HG02973 (cell line): ENCODE data around the gene FCHSD2.

Experiments used
- ATAC-seq: cut with Tn5 transposase; IDR thresholded peaks from one replicate; pipeline ENCODE4 v1.9.1; 2021; ENCODE audit warnings: moderate library complexity; ENCODE audit not compliant: unreplicated experiment

Gene FCHSD2

DNA sequence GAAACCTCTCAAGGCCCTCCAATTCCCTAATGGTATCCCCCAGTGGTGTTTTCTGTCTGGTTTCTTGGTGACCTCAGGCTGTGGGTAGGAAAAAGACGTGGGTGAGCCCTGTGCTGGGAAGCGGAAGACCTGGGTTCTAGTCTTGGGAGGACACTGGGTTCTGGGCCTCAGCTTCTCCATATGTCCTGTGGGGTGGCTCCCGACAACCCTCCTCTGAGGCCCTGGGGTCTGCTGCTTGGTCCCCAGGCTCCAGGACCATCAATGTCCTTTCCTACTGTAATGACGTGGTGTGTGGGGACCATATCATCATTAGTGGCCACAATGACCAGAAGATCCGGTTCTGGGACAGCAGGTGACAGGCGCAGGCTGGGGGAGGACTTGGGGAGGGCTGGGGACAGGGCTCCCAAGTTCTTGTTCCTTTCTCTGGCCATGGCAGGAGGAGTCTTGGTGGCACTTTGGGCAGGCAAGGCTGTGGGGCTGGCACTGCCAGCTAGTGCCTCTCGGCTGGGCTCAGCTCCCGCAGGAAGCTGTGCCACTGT, 315.1 kb downstream of the FCHSD2 start:
- no peak for ATAC-seq

DNA sequence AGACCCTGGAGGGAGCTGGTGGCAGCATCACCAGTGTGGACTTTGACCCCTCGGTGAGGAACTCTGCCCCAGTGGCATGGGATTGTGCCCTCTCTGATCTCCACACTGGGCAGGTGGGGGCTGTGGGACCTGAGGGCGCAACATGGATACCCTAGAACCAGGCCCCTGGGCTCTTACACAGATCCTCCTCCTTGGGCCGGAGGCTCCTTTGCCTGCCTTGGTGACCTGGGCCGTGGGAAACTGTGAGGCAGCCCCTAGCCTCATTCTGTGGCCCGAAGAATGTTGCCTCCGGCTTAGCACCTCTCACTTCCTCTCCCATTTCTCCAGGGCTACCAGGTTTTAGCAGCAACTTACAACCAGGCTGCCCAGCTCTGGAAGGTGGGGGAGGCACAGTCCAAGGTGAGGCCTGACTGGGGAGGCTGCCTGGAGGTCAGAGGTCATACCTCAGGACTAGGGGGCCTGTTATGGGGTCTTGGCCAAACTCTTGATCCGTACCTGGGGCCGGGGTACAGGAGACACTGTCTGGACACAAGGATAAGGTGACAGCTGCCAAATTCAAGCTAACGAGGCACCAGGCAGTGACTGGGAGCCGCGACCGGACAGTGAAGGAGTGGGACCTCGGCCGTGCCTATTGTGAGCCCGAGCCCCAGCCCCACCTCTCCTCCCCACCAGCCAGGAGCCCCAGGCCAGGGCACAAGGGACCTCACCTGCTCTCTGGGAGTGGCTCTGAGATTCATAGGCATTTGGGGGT, 315.8 kb downstream of the FCHSD2 start:
- no peak for ATAC-seq

DNA sequence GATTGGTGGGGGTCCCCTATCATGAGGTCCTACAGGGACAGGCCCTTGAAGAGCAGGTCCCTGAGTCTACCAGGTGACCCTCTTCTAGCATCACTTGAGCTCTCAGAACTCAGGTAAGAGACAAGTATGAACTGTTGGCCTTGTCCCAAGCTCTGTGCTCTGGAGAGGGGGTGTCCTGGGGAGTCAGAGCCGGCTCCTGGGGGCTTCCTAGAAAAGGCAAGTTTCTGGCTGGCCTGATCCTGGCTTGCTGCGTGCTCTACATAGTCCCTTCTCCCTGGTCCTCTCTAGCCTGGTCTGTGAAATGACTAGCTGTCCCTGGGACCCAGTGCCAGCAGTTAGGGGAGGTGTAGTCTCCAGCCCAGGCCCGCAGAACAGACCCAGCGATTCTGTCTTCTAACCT, 316.5 kb downstream of the FCHSD2 start:
- ATAC-seq: no peak

DNA sequence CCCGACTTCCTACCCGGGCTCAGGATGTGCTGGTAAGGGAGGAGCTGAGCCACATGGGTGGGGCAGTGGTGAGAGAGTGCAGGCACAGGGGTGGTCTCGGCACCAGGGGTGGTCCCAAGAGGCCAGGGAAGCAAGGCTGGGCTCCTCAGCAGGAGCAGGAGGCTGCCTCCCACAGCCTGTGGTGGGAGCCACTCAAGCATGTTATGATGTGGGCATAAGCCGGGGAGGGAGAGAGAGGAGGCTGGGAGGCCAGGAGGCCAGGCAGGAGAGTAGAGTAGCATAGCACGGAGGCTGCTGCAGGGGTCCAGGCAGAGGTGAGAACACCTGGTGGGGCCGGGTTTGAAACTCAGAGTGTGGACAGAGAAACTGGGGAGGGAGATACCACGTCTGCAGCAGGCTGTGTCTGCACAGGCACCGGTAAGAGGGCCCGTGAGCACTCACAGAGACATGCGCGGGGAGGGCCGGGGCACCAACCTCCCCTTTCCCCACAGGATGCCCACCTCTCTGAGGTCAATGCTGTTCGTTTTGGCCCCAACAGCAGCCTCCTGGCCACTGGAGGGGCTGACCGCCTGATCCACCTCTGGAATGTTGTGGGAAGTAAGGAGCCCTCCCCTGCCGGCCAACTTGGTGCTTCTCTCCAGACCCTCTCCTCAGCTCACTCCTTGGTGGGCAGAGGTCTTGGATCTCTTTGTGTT, 317.2 kb downstream of the FCHSD2 start:
- no peak for ATAC-seq

DNA sequence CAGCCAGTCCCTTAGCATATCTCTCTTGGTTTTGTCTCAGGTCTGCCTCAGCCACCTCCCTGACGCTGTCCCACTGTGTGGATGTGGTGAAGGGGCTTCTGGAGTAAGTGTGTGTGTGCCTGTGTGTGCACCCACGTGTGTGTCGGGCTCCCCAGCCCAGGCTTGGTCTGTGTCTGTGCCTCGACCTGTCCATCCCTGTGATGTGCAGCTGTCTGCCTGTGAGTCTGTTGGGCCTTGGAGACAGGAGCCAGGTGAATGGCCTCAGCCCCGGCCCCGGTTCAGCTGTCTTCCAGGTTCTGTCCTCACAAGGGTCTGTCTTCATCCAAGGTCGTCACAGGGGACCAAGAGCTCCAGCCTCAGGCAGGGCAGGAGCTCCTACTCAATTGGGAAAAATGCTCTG, 318.1 kb downstream of the FCHSD2 start:
- no peak for ATAC-seq

DNA sequence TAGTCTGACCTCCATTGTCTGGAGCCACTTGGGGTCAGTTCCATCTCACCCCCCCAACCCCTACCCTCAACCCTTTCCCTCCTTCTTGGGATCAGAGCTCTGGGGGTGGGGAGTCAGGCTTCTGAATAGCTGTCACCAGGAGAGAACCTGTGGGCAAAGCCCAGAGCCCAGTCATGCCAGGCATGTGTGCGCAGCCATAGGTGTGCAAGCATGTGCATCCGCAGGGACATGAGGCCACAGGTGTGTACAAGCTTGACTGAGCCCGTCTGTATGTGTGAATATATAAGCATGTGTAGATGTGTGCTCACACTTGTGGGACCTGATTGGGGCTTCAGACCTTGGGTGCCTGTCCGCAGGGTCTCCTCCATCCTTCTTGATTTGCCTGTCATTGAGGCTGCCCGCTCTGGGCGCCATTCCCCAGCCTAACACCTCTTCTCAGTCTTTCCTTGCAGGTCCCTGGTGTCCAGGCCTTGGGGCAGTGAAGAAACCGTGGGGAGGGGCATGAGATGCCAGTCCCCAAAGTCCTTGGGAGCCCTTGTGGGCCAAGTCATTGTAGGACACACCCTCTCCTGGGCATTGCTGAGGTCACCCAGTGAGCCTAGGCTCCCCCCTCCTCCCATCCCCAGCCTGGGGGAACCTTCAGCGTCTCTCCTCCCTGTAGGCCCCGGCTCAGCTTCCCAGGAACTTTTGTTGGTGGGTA, 318.9 kb downstream of the FCHSD2 start:
- ATAC-seq: no peak

DNA sequence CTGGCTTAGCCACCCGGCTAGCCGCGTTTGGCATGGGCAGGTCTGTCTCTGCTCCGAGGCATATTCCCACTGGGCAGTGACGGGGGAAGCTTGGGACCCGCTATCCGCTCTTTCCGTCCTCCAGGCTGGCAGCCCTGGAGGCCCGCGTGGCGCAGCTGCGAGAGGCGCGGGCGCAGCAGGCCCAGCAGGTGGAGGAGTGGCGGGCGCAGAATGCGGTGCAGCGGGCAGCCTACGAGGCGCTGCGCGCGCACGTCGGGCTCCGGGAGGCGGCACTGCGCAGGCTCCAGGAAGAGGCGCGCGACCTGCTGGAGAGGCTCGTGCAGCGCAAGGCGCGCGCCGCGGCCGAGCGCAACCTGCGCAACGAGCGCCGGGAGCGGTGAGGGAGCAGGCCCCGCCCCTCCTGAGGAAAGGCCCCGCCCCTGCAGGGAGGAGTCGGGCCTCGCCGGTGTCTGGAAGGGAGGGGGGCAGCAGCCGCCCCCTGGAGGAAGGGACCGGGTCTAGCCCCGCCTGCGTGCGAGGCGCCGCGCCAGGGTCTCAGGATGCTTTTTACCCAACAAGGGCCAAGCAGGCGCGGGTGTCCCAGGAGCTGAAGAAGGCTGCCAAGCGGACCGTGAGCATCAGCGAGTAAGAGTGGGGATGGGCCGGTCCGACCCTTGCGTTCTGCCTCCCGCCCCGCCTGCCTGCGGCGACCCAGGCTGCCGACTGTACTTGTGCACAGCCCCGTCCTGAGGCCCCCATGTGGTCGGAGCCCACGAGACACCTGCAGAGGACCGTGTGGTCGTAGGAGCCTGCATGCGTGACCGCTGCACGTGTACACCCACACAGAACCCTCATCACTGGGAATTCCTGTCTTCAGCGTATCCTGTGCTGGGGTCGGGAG, 320.0 kb downstream of the FCHSD2 start:
- no peak for ATAC-seq

DNA sequence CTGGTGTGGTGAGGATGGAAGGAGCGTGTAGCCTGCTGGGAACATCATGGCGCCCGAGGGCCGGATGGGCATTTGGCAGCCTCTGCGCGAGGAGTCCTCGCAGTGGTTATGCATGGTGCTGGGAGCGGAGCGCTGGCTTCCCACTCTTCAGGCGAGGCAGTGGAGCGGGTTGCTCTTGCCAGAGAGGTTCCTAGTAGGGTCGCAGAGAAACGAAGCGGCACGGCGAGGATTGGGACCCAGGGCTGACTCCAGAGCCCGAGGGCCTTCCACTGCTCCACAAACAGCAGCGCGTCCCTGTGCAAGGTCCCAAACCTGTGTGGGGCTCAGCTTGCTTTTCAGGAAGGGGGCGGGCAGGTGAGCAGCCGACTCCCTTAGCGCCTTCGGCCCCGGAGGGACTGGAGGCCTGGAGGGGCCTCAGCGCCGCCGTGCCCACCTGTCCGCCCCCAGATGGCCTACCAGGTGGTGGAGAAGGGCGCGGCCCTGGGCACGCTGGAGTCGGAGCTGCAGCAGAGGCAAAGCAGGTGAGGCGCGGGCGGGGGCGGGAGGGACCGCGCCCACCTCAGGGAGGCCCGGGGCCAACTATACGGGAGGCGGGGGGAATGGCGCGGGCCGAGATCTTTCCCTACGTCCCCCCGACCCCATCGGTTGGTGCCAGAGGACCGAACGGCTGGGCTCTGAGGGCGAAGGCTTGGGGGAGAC, 320.7 kb downstream of the FCHSD2 start:
- ATAC-seq: no peak

DNA sequence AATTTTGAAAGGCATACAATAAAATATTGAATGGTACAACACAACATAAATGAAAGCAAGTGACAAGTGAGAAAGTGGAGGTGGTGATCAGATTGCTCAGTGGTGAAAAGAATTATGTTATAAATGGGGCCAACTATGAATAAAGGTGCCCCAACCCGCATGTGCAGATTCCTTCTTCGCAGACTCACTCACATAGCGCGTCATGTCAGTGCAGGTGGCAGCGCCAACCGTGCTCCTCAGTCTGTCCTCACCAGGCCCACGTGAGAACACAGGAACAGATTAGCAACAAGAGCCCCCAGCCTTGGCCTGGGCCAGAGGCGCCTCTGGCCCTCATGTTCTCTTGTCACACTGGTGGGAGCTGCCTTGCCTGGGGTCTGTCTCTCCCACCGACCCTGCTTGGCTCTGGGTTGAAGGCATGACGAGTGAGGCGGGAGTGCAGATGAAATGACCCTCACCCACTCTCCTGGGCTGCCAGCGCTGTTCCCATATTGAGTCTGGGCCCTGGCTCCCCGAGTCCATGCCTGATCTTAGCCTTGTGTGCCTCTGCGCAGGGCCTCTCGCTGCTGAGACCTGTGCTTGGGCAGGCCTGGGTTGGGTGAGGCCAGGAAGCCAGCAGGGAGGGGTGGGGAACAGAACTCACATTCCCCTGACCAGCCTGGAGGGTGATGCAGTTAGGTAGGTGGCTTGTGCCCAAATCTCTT, 321.5 kb downstream of the FCHSD2 start:
- ATAC-seq: no peak

DNA sequence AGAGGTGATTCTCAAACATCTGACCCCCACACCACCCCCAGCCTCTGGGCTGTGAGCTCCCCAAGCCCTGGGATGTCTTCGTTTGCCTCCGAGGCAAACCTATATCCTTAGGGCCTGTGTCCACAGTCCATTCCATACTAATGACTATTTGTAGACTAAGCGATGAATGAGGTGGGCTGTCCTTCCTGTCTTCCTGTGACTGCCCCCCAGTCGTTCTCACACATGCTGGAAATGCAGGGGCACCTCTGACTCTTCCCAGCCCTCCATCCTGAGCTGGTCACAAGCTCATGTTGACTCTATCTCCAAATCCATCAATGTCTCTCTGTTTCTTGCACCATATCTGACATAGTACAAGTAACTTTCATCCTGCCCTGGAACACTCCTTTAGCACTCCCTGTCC, 323.1 kb downstream of the FCHSD2 start:
- ATAC-seq: no peak

DNA sequence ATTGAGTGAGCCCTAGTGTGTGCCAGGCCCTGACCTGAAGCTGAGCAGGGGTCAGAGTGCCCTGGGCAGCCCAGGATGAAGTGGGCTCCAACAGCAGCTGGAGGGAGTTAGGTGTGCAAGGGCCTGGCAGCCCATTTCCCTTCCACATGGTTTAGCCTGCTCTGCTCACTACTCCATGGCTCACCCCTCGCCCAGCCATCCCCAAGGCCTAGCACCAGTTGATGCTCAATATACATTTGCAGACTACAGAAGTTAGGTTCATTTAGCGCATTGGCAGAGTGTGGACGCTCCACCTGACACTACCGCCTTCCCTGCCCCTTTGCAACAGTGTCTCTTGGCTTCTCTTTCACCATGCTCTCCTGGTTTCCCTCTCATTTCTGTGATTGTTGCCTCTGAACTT, 324.2 kb downstream of the FCHSD2 start:
- no peak for ATAC-seq

DNA sequence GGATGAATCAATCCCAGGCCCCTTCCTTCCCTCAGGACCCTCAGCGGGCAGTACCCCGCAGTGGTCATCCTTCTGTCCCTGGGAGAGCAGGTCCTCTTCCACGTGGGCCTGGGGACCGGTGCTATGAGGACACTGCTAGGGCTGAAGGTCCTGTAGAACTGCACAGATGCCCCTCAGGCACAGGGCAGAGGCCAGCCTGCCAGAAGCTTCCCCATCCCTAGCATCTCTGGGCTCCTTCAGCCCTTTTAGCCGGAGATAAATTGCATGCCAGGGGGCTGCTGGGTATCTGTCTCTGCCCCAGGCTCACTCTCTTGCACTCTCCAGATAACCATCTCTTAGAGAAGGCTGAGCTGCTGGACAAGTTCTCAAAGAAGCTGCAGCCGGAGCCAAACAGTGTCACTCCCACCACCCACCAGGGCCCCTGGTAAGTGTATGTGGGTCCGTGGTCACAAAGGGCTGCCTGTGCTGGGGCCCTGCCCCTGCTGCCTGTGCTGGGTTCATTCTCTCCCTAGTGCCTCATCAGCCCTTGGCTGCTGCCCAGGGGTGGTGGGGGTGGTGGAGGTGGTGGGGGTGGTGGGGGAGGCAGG, 325.6 kb downstream of the FCHSD2 start:
- ATAC-seq: no peak

DNA sequence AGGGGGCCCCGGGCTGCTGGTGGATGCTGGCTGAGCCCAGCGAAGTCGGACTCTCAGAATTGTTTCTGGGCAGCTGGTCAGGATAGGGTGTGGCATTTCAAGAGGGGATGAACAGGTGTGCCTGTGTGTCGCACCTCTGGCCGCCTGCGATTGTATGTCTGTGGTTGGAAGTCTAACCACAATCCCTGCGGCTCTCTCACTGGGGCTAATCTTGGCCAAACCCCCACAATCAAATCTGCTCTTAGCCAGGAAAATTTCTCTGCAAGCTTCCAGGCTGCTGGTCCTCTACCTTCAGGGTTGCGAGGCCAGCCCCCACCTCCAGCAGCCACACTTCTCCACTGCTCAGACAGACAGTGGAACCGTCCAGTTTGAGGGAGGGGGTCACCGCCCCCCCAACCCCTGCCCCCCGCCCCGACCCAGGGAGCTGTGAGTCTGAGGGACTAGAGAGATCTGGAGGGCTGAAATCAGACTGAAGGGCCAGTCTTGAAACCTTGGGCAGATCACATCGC, 327.0 kb downstream of the FCHSD2 start:
- no peak for ATAC-seq

DNA sequence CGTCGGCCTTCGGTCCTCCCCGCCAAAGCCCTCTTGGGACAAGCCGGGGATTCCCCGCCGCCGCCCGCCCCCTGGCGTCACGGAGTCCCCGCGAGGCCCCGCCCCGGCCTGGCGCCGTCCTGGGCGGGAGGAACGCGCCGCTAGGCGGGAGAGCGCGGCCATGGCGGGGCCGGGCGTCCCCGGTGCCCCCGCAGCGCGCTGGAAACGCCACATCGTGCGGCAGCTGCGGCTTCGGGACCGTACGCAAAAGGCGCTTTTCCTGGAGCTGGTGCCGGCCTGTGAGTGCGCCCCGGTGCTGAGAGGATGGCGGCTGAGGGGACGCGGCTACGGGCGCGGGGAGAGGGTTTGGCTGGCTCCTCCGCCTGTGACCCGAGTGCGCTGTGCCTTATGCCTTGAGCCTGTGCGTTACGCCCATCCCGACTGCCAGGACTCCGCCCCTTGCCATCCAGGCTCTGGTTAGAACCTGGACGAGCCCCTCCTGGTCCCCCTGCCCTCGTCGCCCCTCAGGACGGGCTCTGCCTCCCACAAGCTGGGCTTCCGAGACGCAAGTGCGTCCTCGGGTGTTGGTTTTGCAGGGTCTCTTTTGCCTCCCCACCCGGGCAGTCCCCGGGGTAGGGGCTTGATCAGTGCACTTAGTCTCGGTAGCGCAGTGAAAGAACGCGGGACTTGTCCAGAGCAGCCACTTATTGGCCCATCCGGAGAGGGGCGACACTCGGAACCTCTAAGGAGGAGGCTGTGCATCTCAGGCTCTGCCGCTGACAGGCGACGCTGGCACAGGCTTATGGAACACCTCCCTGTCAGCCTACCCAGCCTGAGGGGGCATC, 327.6 kb downstream of the FCHSD2 start, which contains the start of gene ATG16L2:
Gene ATG16L2, plus strand, starts transcription at position 126 of the 824 bp plus-strand sequence. Its CDS starts 35 bp downstream, at position 161.
- peak; percentile 53 for ATAC-seq

DNA sequence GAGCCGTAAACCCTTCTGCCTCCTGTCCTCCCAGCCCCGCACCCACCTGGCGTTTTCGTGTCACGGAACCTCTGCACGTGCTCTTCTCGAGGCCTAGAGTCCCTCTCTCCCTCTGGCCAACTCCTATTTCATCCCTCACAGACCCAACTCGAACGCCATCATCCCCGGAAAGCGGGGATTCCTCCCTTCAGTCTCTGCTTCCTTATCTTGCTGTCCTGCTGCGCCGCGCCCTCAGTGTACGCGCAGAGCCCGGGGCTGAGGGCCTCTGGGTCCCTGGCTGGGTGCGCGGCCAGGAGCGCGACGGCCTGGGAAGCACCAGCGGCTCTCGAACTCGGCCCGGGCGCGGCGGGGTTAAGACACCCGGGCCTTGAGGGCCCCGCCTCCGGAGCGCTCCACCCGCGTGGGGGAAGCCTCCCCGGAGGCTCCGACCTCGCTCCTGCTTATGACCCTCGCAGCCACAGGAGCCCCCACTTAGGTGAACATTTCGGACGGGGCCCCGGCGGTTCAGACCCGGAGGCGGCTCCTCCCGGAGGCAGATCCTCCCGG, 328.3 kb downstream of the FCHSD2 start:
- ATAC-seq: peak; percentile 32

DNA sequence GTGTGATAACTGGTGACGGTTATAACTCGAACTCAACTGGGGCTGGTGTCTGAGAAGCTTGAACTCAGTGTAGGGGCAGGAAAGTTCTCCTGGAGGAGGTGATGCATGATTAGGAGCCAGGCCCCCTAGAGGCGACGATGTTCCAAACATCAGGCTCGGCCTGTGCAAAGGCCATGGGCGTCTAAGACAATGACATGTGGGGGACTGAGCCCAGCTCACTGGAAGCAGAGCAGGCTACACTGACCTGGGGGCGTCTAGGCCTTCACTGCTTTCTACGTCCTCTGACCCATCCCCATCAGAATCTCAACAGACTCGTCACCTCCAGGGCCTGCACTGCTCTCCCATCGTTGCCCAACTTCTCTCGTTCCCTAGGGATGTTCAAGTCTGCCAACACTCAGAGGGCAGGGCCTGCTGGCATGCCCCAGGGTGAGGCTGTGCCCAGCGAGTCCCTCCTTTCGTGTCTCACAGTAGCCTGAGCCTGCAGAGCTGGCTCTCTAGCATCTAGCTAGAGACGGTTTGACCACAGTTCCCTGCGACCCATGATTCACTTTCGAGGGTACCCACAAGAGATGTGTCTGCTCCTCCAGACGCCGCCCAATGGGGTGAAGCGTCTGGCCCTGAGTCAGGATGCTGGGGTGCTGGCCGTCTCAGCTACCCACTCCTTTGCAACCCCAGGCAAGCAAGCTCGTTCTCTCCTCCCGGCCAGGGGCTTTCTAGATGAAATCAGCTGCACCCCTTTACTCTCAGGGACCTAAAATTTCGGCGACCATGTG, 329.0 kb downstream of the FCHSD2 start:
- no peak for ATAC-seq

DNA sequence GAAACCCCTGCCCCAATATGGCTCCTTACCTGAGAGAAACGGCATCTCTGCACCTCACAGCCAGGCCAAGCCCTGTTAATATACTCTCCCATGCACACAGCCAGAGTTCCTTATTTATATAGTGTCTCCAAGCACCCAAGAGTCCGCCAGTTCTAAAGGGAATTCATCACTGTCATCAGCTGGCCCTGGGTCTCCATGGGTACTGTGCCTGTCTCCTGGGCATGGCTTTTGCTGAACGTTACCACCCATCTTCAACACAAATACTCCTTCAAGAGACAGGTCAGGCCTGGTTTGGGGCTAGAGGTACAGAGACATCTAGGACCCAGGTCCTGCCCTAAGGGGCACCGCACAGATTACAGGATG, 329.5 kb downstream of the FCHSD2 start:
- no peak for ATAC-seq
